GM12875 (cell line): Measurements from ENCODE around the gene MRPS2.

ENCODE experiments used
- H3K4me3 ChIP-seq: one replicate; pipeline ENCODE4 v1.5.1; 2011; ENCODE audit warnings: low read depth, low read length, control low read depth
- CTCF ChIP-seq: IDR thresholded peaks from 2 replicates; pipeline ENCODE4 v1.5.1; 2011; ENCODE audit warnings: low read depth, mild to moderate bottlenecking, control low read depth, inconsistent platforms, low read length, moderate library complexity, borderline replicate concordance; ENCODE audit not compliant: insufficient read depth

The MRPS2 gene

GRCh38 chr9:135514342-135515082 is 14.0 kb downstream of the MRPS2 start:
- TF ChIP-seq CTCF: no peak
- no peak overlapping the region for H3K4me3 ChIP-seq

- TF ChIP-seq CTCF: no peak
- no peak overlapping the region for H3K4me3 ChIP-seq
Measured at GRCh38 chr9:135515083-135515951, 14.8 kb downstream of the MRPS2 start.

GRCh38 chr9:135516132-135516860 is 15.8 kb downstream of the MRPS2 start:
- no peak overlapping the region for H3K4me3 ChIP-seq
- TF ChIP-seq CTCF: no peak

GRCh38 chr9:135517407-135517822 is 16.9 kb downstream of the MRPS2 start:
- no peak for TF ChIP-seq CTCF
- no peak overlapping the region for H3K4me3 ChIP-seq

GRCh38 chr9:135519179-135519971 is 18.9 kb downstream of the MRPS2 start:
- no peak for TF ChIP-seq CTCF
- H3K4me3 ChIP-seq: no peak overlapping the region

- no peak within 1 kb of the TSS for H3K4me3 ChIP-seq
- TF ChIP-seq CTCF: no peak
Measured at GRCh38 chr9:135520916-135521607, 20.6 kb downstream of the MRPS2 start, which contains the start of gene LCN1. TSS of gene LCN1 (plus strand) at chr9:135521440. CDS start at chr9:135521498, 58 bp downstream.
